Cardiac muscle cell (in vitro differentiated cells and primary cell): ENCODE measurements around the gene OTOA. TPM values are rescaled to one million over a fixed set of nuclear protein-coding genes. Genes with fewer than 3 reads are reported as not detected.

ENCODE experiments used
- DNase-seq, 2 donors: peaks; one replicate each; pipeline versions ENCODE4 v3.0.0 to v3.0.0-alpha.2; 2010 to 2017; ENCODE audit warnings: low read depth in 1 of 2, low spot score in 1 of 2
- H3K27ac ChIP-seq: fragments of 200-600 bp; sonication (generic); 2 replicates; pipeline ENCODE4 v1.5.1; 2016
- H3K27me3 ChIP-seq: fragments of 200-600 bp; sonication (generic); 2 replicates; pipeline ENCODE4 v1.6.0; 2016; ENCODE audit warnings: control low read depth
- H3K36me3 ChIP-seq: fragments of 200-600 bp; sonication (generic); 2 replicates; pipeline ENCODE4 v1.5.1; 2016; ENCODE audit warnings: control low read depth
- H3K4me1 ChIP-seq: fragments of 200-600 bp; sonication (generic); 2 replicates; pipeline ENCODE4 v1.8.1; 2017; ENCODE audit warnings: low read depth, mild to moderate bottlenecking, mixed run types
- H3K4me3 ChIP-seq: fragments of 200-600 bp; sonication (generic); 2 replicates; pipeline ENCODE4 v1.5.1; 2016; ENCODE audit warnings: mild to moderate bottlenecking
- H3K9me3 ChIP-seq: fragments of 200-600 bp; sonication (generic); 2 replicates; pipeline ENCODE4 v1.5.1; 2017; ENCODE audit warnings: low read depth, mild to moderate bottlenecking, control low read depth
- CTCF ChIP-seq: IDR thresholded peaks from 2 replicates; pipeline ENCODE4 v1.5.1; 2012; ENCODE audit warnings: low read depth, mild to moderate bottlenecking, low read length
- polyA plus RNA-seq: library from polyadenylated mRNA; unstranded; fragments of >200 nt; fragmentation: Nextera tagmentation; extraction: Ambion mirVana; gene quantifications from 2 replicates; pipeline ENCODE4 v1.2.1, GENCODE V29; 2016
- total RNA-seq: library from RNA; depleted of rRNA; stranded (reverse); fragments of >200 nt; gene quantifications from 2 replicates; pipeline ENCODE4 v1.2.3, GENCODE V29; 2016

The OTOA gene
- total and polyA plus RNA-seq, 2 experiments from 2014 or later, result 0.51 TPM; not detected in 1

GRCh38 chr16:21701271-21701670, 37.5 kb downstream of the OTOA start:
- Histone ChIP-seq H3K27ac (no peak overlapping the region), H3K27me3 (no peaks in the 10 kb centered on the region), H3K4me3 (no peak overlapping the region), H3K36me3 (no peaks in the 10 kb centered on the region), H3K4me1 (no peaks in the 10 kb centered on the region), H3K9me3 (no peaks in the 10 kb centered on the region)
- no peak for TF ChIP-seq CTCF
- no peak for DNase-seq

- Histone ChIP-seq H3K4me1 (no peaks in the 10 kb centered on the region), H3K27me3 (no peaks in the 10 kb centered on the region), H3K9me3 (no peaks in the 10 kb centered on the region), H3K27ac (no peak overlapping the region), H3K36me3 (no peaks in the 10 kb centered on the region), H3K4me3 (no peak overlapping the region)
- TF ChIP-seq CTCF, result no peak
- DNase-seq, result no peak
Measured at GRCh38 chr16:21702276-21702675, 38.5 kb downstream of the OTOA start.

GRCh38 chr16:21703156-21703555, 39.4 kb downstream of the OTOA start:
- no peak overlapping the region for H3K4me3 ChIP-seq
- H3K4me1 ChIP-seq, result no peaks in the 10 kb centered on the region
- no peak overlapping the region for H3K27ac ChIP-seq
- no peak for DNase-seq
- H3K27me3 ChIP-seq, result no peaks in the 10 kb centered on the region
- TF ChIP-seq CTCF, result no peak
- H3K36me3 ChIP-seq, result no peaks in the 10 kb centered on the region
- no peaks in the 10 kb centered on the region for H3K9me3 ChIP-seq

- Histone ChIP-seq H3K36me3 (no peaks in the 10 kb centered on the region), H3K4me1 (no peaks in the 10 kb centered on the region), H3K27ac (no peak overlapping the region), H3K9me3 (no peaks in the 10 kb centered on the region), H3K4me3 (no peak overlapping the region), H3K27me3 (no peaks in the 10 kb centered on the region)
- no peak for TF ChIP-seq CTCF
- DNase-seq, result no peak
Measured at GRCh38 chr16:21703589-21704174, 39.9 kb downstream of the OTOA start.

- H3K9me3 ChIP-seq, result no peaks in the 10 kb centered on the region
- H3K36me3 ChIP-seq, result no peaks in the 10 kb centered on the region
- H3K27ac ChIP-seq, result no peak overlapping the region
- DNase-seq, result no peak
- TF ChIP-seq CTCF, result no peak
- H3K27me3 ChIP-seq, result no peaks in the 10 kb centered on the region
- no peaks in the 10 kb centered on the region for H3K4me1 ChIP-seq
- H3K4me3 ChIP-seq, result no peak overlapping the region
Measured at GRCh38 chr16:21704266-21704665, 40.5 kb downstream of the OTOA start.
